HEK293 (cell line): ENCODE data around the gene HINT1.

Source experiments
- REST ChIP-seq: fragments of 450-650 bp; formaldehyde crosslinking; IDR thresholded peaks from 2 replicates; pipeline ENCODE4 v1.5.1; 2016; ENCODE audit warnings: missing biosample characterization, missing genetic modification characterization
- ZBTB21 ChIP-seq: fragments of 450-650 bp; formaldehyde crosslinking; IDR thresholded peaks from 2 replicates; pipeline ENCODE4 v1.5.1; 2017; ENCODE audit warnings: missing biosample characterization, missing genetic modification characterization
- ZBTB26 ChIP-seq: fragments of 450-650 bp; formaldehyde crosslinking; optimal IDR thresholded peaks from 2 replicates; pipeline ENCODE3; 2016; ENCODE audit warnings: missing biosample characterization, mild to moderate bottlenecking, missing genetic modification characterization
- ZNF473 ChIP-seq: fragments of 450-650 bp; formaldehyde crosslinking; IDR thresholded peaks from 2 replicates; pipeline ENCODE4 v1.5.1; 2017; ENCODE audit warnings: missing biosample characterization, missing genetic modification characterization
- TF ChIP-seq, protein P1 (sequence below): fragments of 450-650 bp; formaldehyde crosslinking; IDR thresholded peaks from 2 replicates; pipeline ENCODE4 v1.5.1; 2016; ENCODE audit warnings: missing biosample characterization, missing genetic modification characterization

- TF ChIP-seq, protein P1, sequence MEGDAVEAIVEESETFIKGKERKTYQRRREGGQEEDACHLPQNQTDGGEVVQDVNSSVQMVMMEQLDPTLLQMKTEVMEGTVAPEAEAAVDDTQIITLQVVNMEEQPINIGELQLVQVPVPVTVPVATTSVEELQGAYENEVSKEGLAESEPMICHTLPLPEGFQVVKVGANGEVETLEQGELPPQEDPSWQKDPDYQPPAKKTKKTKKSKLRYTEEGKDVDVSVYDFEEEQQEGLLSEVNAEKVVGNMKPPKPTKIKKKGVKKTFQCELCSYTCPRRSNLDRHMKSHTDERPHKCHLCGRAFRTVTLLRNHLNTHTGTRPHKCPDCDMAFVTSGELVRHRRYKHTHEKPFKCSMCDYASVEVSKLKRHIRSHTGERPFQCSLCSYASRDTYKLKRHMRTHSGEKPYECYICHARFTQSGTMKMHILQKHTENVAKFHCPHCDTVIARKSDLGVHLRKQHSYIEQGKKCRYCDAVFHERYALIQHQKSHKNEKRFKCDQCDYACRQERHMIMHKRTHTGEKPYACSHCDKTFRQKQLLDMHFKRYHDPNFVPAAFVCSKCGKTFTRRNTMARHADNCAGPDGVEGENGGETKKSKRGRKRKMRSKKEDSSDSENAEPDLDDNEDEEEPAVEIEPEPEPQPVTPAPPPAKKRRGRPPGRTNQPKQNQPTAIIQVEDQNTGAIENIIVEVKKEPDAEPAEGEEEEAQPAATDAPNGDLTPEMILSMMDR (tag by site-specific recombination) = no peak
- TF ChIP-seq ZNF473 (tag by site-specific recombination) (no peak), ZBTB21 (tag by site-specific recombination) (no peak), ZBTB26 (tag by site-specific recombination) (no peak), REST (tag by site-specific recombination) (no peak)
Observed at GRCh38 chr5:131147258-131147657, 17.8 kb downstream of the HINT1 start.
